GM19468 (cell line): Measurements from ENCODE around the gene R3HDM2.
"Not testable (repeated sequence)": the region's sequence is repeated elsewhere in the genome, so short reads cannot be mapped to it uniquely, and the experiment has no call there.

Experiments
- ATAC-seq: cut with Tn5 transposase; IDR thresholded peaks from one replicate; pipeline ENCODE4 v1.9.1; 2021; ENCODE audit warnings: mild to moderate bottlenecking, moderate library complexity, moderate number of reproducible peaks; ENCODE audit not compliant: unreplicated experiment; ENCODE audit errors: extremely low read depth

Gene R3HDM2

GRCh38 chr12:57454566-57455373 lies 23.9 kb upstream of the R3HDM2 start, which contains the start of gene INHBE:
Gene INHBE, plus strand, starts transcription at chr12:57455307. Its CDS starts 230 bp downstream, at chr12:57455537.
- no peak for ATAC-seq

- no peak for ATAC-seq
Observed at GRCh38 chr12:57454213-57454565, 23.3 kb upstream of the R3HDM2 start.

GRCh38 chr12:57452937-57453509 lies 22.2 kb upstream of the R3HDM2 start:
- ATAC-seq, result no peak

GRCh38 chr12:57452181-57452936 lies 21.5 kb upstream of the R3HDM2 start:
- ATAC-seq, result no peak

DNA sequence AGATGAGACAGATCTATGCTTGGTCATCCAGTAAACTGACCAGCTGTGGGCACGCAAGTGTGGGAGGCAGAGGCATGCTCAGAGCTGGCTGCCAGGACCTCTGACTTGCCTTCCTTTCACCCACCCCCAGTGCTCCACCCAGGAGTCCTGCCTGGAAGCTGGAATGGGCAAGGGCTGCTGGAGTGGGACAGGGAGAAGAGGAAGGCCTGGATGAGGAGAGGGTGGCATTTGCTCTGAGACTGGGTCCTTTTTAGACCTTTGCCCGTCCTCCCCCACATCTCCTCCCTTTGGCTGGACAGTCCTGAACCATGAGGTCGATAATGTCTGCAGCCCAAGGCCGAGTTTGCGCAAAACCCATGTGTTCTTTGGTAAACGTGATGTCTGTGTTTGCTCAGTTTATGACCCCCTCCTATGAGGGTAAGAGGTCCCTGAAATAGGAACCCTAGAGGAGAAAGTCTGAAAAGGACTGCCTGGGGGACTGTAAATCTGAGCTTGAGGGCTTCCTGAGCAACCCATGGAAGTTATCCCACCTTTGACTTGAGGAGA lies 20.5 kb upstream of the R3HDM2 start:
- ATAC-seq, result no peak

- ATAC-seq, result no peak
Observed at GRCh38 chr12:57450057-57450456, 19.2 kb upstream of the R3HDM2 start.

GRCh38 chr12:57449375-57449774 lies 18.5 kb upstream of the R3HDM2 start:
- ATAC-seq, result no peak

- ATAC-seq, result no peak
Observed at GRCh38 chr12:57448669-57449068, 17.8 kb upstream of the R3HDM2 start.

DNA sequence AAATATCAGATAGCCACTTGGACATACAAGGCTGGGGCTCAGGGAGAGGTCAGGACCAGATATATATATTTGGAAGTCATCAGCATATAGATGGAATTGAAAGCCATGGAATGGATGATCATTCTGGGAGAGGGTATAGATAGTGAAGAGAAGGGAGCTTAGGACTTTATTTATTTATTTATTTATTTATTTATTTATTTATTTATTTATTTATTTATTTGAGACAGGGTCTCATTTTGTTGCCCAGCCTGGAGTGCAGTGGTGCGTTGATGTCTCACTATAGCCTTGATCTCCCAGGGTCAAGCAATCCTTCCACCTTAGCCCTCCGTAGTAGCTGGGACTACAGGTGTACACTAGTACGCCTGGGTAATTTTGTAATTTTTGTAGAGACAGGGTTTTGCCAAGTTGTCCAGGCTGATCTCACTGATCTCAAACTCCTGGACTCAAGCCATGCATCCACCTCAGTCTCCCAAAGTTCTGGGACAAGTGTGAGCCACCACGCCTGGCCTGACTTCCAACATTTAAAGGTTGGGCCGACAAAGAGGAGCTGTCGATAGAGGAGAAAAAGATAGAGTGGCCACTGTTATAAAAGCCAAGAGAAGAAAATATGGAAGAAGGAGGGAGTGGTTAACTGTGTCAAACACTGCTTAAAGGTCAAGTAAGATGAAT lies 15.6 kb upstream of the R3HDM2 start:
- ATAC-seq, result no peak

GRCh38 chr12:57444744-57445143 lies 13.9 kb upstream of the R3HDM2 start:
- ATAC-seq, result no peak

- ATAC-seq, result not testable (repeated sequence)
Observed at GRCh38 chr12:57444337-57444736, 13.5 kb upstream of the R3HDM2 start.

DNA sequence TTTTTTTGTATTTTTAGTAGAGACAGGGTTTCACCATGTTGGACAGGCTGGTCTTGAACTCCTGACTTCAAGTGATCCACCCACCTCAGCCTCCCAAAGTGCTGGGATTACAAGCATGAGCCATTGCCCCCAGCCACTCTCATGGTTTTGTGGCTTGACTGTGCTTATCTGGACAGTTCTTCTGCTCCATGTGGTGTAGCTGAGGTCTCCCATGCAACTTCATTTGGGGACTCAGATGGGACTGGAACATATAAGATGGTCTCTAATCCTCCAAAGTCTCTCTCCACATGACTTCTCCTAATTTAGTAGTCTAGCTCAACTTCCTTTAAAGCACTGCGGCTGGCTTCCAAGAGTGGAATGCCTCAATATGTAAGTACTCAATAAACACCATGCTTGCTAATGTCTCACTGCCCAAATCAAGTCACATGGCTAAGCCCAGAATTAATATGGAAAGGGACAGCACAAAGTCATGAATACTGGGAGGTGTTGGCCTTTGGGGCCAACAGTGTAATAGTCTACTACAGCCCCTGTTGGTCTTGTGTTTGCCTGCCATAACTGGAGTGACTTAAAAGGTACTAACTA lies 11.1 kb upstream of the R3HDM2 start:
- ATAC-seq, result no peak

DNA sequence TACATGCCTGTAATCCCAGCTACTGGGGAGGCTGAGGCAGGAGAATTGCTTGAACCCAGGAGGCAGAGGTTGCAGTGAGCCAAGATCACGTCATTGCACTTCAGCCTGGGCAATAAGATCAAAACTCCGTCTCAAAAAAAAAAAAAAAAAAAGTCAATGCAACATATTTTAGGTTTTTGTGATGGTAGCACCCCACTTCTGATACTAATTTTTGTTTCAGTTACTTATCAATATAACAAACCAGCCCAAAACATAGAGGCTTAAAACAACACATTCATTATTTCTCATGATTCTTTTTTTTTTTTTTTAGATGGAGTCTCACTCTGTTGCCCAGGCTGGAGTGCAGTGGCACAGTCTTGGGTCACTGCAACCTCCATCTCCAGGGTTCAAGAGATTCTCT lies 10.6 kb upstream of the R3HDM2 start:
- ATAC-seq, result not testable (repeated sequence)

DNA sequence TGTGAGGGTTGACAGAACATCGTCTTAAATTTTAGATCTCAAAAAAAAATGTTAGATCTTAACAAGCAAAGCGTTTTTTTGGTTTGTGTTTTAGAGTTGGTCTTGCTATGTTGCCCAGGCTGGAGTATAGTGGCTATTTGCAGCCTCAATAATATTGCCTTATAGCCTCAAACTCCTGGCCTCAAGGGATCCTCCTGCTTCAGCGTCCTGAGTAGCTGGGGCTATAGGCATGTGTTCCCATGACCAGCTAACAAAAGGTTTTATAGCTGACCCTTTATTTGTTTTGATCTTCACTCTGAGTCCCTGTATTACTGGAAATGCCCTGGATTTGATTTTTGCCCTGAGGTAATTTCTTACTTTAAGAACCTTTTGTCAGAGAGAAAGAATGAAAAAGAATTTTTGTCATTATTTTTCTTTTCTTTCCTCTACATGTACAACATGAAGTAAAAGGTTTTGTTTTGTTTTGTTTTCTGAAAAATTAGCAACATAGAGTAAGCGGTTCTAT lies 9.0 kb upstream of the R3HDM2 start:
- no peak for ATAC-seq

DNA sequence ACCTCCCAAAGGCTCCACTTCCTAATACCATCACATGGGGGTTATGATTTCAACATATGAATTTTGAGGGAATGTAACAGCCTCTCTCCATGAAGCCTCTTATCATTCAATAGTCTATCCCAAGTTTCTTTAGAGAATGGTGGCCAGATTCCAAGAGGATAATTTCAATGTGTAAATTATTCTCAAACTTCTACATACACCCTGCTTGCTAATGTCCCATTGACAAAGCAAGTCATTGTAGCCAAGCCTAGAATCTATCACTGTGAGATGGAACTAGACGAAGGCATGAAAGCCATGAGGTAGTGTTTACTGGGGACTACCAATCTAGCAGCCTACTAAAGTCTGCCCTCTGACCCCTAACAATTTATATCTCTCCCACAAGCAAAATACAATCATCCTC lies 7.6 kb upstream of the R3HDM2 start:
- ATAC-seq, result no peak

DNA sequence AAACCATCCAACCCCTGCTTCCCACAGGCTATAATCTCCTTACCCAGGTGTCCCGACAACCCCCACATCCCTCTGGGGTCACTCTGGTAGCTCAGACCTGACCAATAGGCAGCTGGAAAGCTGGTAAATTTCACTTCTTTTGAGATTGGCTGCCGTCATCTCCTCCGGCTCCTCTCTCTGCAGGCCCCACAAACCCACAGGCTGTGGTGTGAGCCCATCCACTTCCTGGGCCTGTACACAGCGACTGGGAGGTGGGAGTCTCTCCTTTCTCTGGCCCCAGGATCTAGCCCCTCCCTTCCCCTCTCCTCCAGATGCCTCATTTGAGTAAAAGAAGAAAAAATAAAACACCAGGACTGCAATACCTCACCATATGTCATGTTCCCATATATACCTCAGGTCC lies 4.5 kb upstream of the R3HDM2 start:
- no peak for ATAC-seq

GRCh38 chr12:57434517-57435223 lies 3.8 kb upstream of the R3HDM2 start, which contains the start of gene INHBC:
Gene INHBC, plus strand, starts transcription at chr12:57434784. Its CDS starts 103 bp downstream, at chr12:57434887.
- ATAC-seq, result no peak

GRCh38 chr12:57433370-57433769 lies 2.5 kb upstream of the R3HDM2 start:
- no peak for ATAC-seq

DNA sequence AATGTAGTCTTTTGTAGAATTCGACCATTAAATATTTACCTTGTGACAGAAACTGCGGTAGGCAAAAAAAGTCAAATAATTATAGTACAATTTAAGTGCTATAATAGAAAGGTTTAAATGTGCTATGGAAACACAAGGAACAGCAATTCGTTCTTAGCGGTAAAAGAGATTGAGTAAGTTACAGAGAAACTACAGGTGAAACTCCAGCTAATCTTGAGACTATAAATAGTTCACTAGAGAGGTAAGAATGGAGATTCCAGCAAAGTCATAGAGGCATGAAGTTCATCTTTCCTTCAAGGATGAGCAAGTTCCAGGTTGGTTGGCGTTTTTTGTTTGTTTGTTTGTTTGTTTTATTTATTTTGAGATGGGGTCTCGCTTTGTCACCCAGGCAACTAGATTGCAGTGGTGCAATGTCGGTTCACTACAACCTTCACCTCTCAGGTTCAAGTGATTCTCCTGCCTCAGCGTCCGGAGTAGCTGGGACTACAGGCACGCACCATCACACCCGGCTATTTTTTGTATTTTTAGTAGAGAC lies 878 bp upstream of the R3HDM2 start:
- ATAC-seq, result no peak
